GM21737 (cell line): ENCODE measurements around the gene SLC22A4.
A peak's percentile ranks its signal among the peaks of the same experiment; 100 is the strongest.

ENCODE experiments used
- ATAC-seq: cut with Tn5 transposase; IDR thresholded peaks from one replicate; pipeline ENCODE4 v1.9.1; 2021; ENCODE audit warnings: mild to moderate bottlenecking, moderate library complexity; ENCODE audit not compliant: unreplicated experiment

Gene SLC22A4

DNA sequence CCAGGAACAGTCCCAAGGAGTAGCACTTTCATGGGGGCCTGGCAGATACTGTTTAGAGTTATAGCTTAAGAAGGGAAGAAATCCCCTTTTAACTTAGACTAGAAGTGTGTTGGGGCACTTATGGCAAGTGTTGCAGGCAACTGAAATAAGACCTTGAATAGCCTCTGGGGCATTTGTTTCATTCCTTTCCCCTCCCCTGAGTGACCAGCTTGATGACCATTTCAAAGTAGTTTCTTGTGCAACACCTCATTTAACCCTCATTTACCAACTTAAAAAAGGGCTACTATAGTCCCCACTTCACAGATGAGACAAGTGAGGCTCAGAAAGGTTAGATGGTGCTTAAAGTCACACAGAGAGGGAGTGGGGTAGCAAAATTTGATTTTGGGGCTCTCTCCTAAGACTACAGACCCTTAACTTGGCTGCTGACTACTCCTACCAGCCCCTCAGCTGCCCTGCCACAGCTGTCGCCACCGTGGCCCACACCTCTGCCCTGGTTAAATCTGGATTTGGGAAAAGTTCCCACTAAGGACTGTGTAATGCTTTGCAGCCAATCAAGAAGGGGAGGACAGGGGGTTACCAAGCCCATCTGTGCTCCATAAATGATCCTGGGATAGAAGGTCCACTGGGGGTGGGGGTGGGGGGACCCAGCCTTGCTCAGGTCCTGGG lies 31.2 kb upstream of the SLC22A4 start:
- no peak for ATAC-seq

DNA sequence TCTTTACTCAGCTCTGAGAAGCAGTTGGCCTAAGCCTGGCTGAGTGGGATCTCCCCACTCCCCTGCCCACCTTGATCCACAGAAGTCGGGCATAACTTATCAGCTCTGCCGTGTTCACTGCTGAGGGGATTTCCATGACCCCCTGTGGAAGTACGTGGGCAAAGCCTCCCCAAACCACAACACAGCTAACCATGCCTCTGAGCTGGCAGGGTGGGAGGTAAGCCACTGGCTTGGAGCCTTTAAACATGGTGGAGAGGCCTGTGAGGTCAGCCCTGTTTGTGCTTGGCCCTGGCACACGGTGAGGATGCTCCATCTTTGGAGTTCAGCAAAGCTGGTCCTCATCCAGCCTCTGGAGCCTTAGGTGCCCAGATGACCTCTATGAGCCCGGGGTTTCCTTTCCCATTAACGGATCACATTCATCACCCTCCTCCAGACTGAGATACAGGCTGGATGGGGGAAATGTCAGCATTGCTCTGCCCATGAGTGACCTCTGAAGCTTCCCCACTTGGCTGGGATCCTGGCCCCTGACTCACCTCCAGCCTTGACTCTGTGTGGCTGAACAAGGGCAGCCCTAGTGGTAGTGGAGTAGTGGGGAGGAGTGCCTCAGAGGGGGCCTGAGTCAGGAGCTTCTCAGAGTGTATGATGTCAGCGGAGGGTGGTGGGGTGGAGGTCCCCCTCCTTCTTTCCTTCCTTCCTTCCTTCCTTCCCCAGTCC lies 30.5 kb upstream of the SLC22A4 start:
- ATAC-seq, result no peak

- no peak for ATAC-seq
These were observed 29.5 kb upstream of the SLC22A4 start for GRCh38 chr5:132264546-132265335.

GRCh38 chr5:132265336-132266030 lies 28.7 kb upstream of the SLC22A4 start:
- no peak for ATAC-seq

- ATAC-seq, result no peak
These were observed 28.0 kb upstream of the SLC22A4 start for GRCh38 chr5:132266031-132266835.

GRCh38 chr5:132266836-132267160 lies 27.4 kb upstream of the SLC22A4 start:
- ATAC-seq, result no peak

DNA sequence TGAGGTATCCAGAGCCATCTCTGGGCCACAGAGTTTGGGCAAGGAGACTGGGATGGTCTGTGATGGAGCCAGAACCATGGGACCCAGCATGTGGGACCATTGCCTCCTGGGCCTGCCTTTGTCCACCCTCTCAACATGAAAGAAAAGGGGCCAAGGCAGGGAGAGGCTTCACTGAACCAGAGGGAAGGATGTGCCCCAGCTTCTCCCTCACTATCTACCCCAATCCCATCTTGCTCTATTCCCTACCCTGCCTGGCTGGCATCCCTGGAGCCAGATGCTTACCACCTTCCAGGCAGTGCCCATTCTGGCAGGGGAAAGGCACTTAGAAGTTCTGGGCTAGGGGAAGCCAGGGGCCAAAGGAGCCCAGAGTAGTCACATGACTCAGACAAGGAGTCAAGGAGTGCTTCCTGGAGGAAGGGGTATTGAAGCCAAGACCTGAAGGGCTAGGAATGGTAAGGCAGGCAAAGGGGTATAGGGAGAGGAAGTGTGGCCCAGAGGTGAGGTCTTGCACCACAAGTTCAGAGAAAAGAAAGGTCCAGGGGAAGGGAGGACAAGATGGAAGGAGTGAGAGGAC lies 26.9 kb upstream of the SLC22A4 start:
- ATAC-seq, result no peak

DNA sequence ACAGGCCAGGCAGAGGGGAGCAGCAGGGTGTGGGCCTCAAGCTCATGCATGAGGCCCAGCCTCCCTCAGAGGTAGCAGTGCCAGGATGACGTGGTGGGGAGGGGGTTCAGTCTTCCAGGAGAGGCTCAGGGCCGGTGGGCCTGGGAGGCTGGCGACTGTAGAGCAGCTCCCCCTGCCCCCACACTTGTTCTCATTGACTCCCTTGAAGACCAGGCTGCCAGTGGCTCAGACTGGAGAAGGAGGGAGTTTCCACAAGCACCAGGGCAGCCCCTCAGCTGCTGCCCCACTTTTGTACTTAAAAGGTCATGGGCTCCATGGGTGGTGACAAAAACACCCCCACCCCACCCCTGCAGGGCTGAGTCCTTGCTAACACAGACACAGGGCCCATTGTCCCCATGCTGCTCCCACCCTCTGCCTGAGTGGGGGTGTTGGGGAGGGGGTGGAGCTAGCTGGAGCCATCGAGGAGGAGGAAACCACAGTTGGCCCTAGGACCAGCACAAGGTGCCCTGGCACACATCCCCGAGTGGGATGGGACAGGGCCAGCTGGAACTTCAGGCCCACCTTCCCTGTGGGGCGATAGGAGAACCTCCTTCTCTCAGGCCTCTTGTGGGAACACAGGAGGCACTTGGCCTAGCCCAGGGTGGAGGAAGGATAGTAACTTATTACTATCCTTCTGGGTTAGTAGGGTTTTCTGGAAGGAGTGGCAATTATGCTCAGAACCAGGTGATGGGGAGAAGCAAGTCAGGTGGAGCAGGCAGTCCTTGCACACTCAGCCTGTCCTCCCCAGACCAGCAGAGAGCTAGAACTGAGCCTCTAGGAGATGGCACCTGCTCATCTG lies 26.0 kb upstream of the SLC22A4 start:
- peak; percentile 12 for ATAC-seq

DNA sequence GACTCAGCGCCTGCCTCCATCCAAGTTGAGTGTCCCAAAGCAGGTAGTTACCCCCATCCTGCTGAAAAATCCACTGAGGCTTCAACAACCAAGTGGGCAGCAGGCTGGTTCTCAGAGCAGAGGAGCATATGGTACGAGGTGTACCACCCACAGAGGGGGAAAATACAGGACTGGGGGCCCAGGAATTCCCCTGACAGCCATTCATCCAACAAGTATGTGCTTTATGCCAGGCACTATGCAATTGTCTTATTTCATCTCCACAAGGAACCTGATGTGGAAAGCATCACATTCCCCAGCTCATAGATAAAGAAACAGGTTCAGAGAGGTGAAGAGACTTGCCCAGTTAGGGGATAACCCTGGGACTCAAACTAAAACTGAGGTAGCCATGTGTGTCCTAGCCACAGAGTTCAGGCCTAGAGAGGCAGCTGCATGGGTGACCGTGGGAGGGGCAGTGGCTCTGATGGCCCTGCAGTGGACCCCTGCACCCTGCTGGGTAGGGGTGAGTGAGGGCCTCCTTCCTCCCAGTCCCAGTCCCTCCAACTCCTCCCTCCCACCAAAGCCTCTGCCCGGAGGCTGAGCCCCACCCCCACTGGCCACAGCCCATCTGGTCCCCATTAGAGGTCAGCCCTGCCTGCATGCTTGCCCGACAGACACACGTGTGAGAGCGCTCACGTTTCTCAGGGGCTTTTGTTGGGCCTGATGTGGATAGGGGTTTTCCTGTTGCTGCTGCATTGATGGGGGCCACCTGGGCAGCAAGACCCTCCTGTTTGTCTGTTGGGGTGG lies 25.2 kb upstream of the SLC22A4 start:
- ATAC-seq, result peak; percentile 65

DNA sequence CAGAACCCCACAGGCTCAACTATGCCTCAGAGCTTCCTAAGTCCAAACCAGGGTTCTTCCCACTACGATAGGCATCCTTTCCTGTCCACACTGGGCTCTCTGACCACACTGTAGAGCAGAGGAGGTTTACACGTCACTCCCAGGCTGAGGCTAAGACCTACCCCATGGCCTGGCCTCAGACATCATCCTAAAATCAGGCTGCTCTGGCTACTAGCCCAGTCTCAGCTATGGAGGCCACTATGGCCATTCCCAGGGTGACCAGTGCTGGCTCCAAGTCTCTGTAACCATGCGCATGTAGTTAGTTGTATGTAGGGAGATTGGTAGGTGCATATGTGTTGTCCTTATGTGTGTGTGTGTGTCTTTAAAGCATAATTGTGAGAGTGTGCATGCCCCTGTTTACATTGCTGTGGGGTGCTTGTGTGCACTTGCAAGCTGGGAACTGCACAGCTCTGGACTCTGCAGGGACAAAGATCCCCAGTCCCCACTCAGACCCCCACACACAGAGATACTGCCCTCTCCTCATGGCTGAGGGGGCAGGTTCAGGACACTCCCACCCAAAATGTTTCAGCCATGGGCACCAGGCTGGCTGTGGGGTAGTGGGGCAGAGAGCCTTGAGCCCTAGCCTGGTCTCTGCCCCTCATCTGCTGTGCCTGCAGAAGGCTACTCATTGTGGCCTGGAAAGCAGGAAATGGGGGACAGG lies 24.4 kb upstream of the SLC22A4 start:
- no peak for ATAC-seq

- no peak for ATAC-seq
These were observed 23.9 kb upstream of the SLC22A4 start for GRCh38 chr5:132270335-132270665.

- no peak for ATAC-seq
These were observed 23.5 kb upstream of the SLC22A4 start for GRCh38 chr5:132270706-132271105.

- ATAC-seq, result no peak
These were observed 22.6 kb upstream of the SLC22A4 start for GRCh38 chr5:132271251-132272246.

GRCh38 chr5:132272311-132273210 lies 21.6 kb upstream of the SLC22A4 start:
- no peak for ATAC-seq

- ATAC-seq, result no peak
These were observed 20.6 kb upstream of the SLC22A4 start for GRCh38 chr5:132273631-132274030.
